Lower leg skin (tissue), 4 donors: ENCODE results near the gene ZNF556. TPM values are rescaled to one million over a fixed set of nuclear protein-coding genes. Genes with fewer than 3 reads are reported as not detected.

Source experiments
- DNase-seq, 2 donors: peaks; one replicate each; pipeline ENCODE4 v3.0.0-alpha.2; 2019; ENCODE audit warnings: low spot score in 2 of 2
- H3K4me3 ChIP-seq: fragments of 200-600 bp; sonication (generic); 2 replicates; pipeline ENCODE4 v1.5.1; 2017; ENCODE audit warnings: mild to moderate bottlenecking, low read depth; ENCODE audit not compliant: poor library complexity, severe bottlenecking
- POLR2A ChIP-seq, 2 donors: fragments of 450-650 bp; IDR thresholded peaks; one replicate each; pipeline ENCODE4 v1.6.1; 2016 to 2017; ENCODE audit warnings: antibody characterized with exemption in 2 of 2, mild to moderate bottlenecking in 1 of 2, moderate library complexity in 1 of 2
- WGBS, 2 donors: methylation state at CpG; one replicate each; pipeline ENCODE4 v1.1.5; 2018; 5-methylcytosine and 5-hydroxymethylcytosine counted together
- intact Hi-C: fragments of 100-400 bp; cut with DNase I; formaldehyde crosslinking; loops from one replicate; pipeline ENCODE4 v1.15.0; 2023; ENCODE audit warnings: low total_unique reads
- total RNA-seq, 4 donors: library from RNA; depleted of rRNA; stranded (reverse); fragments of >200 nt; gene quantifications; one replicate each; pipeline ENCODE4 v1.1.0, GENCODE V29; 2016
- TF ChIP-seq, protein P1 (sequence below), 3 donors: fragments of 450-650 bp; IDR thresholded peaks; one replicate each; pipeline ENCODE4 v1.5.1; 2016; ENCODE audit warnings: antibody characterized with exemption in 3 of 3, mild to moderate bottlenecking in 3 of 3, moderate library complexity in 2 of 3

ZNF556 gene
- total RNA-seq, 4 donors from 2014 or later = 0.03 TPM; not detected in 3

DNA sequence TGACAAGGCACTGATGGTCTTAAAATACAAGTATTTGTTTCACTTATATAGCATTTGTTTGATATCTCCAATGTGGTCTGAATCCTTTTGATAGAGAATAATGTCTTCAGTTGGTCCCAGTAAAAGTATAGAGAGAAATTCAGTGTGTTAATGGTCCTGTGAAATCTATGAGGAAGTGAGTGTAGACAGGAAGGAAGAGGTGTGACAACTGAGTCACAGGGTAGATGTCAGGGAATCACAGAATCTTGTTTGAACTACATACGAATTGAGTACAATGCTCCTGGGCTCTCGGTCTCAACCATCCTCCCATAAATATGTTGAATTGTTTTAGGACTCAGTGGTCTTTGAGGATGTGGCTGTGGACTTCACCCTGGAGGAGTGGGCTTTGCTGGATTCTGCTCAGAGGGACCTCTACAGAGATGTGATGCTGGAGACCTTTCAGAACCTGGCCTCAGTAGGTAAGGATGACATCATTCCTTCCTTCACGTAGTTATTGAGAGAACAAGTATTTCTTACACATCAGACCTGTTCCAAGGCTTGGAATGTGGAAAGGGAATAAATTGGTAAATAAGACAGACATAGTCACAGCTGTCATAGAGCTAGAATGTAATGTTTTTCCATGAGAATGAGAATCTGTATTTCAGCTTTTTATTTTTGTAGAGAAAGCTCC, 16.7 kb upstream of the ZNF556 start:
- TF ChIP-seq, protein P1, sequence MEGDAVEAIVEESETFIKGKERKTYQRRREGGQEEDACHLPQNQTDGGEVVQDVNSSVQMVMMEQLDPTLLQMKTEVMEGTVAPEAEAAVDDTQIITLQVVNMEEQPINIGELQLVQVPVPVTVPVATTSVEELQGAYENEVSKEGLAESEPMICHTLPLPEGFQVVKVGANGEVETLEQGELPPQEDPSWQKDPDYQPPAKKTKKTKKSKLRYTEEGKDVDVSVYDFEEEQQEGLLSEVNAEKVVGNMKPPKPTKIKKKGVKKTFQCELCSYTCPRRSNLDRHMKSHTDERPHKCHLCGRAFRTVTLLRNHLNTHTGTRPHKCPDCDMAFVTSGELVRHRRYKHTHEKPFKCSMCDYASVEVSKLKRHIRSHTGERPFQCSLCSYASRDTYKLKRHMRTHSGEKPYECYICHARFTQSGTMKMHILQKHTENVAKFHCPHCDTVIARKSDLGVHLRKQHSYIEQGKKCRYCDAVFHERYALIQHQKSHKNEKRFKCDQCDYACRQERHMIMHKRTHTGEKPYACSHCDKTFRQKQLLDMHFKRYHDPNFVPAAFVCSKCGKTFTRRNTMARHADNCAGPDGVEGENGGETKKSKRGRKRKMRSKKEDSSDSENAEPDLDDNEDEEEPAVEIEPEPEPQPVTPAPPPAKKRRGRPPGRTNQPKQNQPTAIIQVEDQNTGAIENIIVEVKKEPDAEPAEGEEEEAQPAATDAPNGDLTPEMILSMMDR (IDR thresholded peaks at IDR 0.05) = no peak
- TF ChIP-seq POLR2A (IDR thresholded peaks at IDR 0.05) = no peak
- DNase-seq = no peak
- H3K4me3 ChIP-seq = no peak overlapping the region
- intact Hi-C loops = no loop called here
- WGBS, 2 donors = 82 to 90% methylated on average over 3 of the region's 3 CpGs

DNA sequence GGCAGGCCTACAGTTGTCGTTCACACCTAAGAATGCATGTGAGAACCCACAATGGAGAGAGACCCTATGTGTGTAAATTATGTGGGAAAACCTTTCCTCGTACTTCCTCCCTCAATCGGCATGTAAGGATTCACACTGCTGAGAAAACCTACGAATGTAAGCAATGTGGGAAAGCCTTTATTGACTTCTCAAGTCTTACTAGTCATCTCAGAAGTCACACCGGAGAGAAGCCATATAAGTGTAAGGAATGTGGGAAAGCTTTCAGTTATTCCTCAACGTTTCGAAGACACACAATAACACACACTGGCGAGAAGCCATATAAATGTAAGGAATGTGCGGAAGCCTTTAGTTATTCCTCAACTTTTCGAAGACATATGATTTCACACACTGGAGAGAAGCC, 14.5 kb upstream of the ZNF556 start:
- no peak overlapping the region for H3K4me3 ChIP-seq
- no peak for DNase-seq
- intact Hi-C loops = no loop called here
- TF ChIP-seq, protein P1 (IDR thresholded peaks at IDR 0.05) = no peak
- TF ChIP-seq POLR2A (IDR thresholded peaks at IDR 0.05) = no peak
- WGBS, 2 donors = 97% methylated on average over 10 of the region's 10 CpGs

DNA sequence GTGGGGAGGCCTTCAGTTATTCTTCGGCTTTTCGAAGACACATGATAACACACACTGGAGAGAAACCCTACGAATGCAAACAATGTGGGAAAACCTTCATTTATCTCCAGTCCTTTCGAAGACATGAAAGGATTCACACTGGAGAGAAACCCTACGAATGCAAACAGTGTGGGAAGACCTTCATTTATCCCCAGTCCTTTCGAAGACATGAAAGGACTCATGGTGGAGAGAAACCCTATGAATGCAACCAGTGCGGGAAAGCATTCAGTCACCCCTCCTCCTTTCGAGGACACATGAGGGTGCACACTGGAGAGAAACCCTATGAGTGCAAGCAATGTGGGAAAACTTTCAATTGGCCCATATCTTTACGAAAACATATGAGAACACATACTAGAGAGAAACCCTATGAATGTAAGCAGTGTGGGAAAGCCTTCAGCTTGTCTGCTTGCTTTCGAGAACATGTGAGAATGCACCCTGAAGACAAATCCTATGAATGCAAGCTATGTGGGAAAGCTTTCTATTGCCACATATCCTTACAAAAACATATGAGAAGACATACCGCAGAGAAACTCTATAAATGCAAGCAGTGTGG, 14.0 kb upstream of the ZNF556 start:
- no peak for DNase-seq
- no peak for TF ChIP-seq POLR2A (IDR thresholded peaks at IDR 0.05)
- TF ChIP-seq, protein P1 (IDR thresholded peaks at IDR 0.05) = no peak
- intact Hi-C loops = no loop called here
- no peak overlapping the region for H3K4me3 ChIP-seq
- 95 to 97% methylated on average over 11 of the region's 11 CpGs for WGBS, 2 donors

DNA sequence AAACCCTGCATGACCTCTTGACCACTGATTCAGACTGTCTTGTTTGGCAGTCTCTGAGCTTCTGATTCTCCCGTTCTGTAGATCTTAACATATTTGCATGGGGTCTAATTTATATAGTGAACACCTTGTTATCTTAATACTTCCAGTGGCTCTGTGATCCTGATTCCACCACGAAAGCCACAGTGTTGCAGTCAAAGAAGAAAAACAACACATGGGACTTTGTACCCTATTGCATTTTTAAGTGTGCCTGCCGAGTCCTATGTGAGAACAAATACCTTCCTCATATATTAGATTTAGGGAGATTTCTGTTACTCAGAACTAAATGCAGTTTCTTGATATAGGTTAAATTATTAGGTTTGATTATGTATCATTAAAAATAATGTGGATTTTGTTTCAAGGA, 12.3 kb upstream of the ZNF556 start:
- WGBS, 2 donors = 97 to 98% methylated on average over 3 of the region's 3 CpGs
- intact Hi-C loops = no loop called here

DNA sequence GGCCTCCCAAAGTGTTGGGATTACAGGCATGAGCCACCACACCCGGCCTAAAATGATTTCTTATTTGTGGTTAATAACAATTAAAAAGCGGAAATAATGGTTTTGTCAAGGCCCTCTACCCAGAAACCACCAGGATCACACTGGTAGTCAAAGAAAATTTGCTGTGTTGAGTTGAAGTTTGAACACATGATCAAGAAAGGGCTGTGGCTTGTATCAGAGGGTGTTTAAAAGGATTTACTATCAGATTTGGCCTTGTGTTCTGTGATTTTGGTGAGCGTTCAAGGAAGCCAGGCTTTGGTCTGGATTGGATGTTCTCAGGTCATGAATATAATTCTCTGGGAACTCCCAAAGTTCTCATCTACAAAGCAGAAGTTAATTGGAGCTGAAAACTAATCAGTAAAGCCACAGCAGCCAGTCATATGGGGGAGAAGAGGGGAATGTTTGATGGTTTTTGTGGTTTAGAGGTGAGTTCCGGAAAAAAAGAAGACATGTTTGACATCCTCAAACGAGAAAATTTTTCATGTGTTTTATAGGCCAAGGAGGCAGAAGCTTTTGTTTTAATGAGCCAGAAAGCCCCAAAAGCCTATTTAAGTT, 10.6 kb upstream of the ZNF556 start:
- H3K4me3 ChIP-seq = no peak overlapping the region
- no peak for DNase-seq
- no peak for TF ChIP-seq POLR2A (IDR thresholded peaks at IDR 0.05)
- TF ChIP-seq, protein P1 (IDR thresholded peaks at IDR 0.05) = no peak
- 91 to 95% methylated on average over 5 of the region's 5 CpGs for WGBS, 2 donors
- intact Hi-C loops = no loop called here

More for the DNA sequence above, 12.3 kb upstream of the ZNF556 start:
- DNase-seq = no peak
- no peak overlapping the region for H3K4me3 ChIP-seq
- TF ChIP-seq POLR2A (IDR thresholded peaks at IDR 0.05) = no peak
- TF ChIP-seq, protein P1 (IDR thresholded peaks at IDR 0.05) = no peak
